ENCODE data around the gene LHFPL3. TPM values are rescaled to one million over a fixed set of nuclear protein-coding genes. Genes with fewer than 3 reads are reported as not detected.

The LHFPL3 gene
- total RNA-seq, 4 donors from 2014 or later = not detected

- DNase-seq (no peak), ATAC-seq (no peak)
- Histone ChIP-seq H3K9me3 (no peaks in the 10 kb centered on the region), H3K27me3 (no peaks in the 10 kb centered on the region), H3K27ac (no peak overlapping the region), H3K4me1 (no peaks in the 10 kb centered on the region), H3K4me3 (no peak overlapping the region), H3K36me3 (no peaks in the 10 kb centered on the region)
- in situ Hi-C loops (cut with MboI; ENCODE audit: low sequenced_read_pairs in 4 of 4) (no loop called here), intact Hi-C loops (cut with DNase I; ENCODE audit: low total_unique reads) (no loop called here)
- TF ChIP-seq POLR2A (IDR thresholded peaks at IDR 0.05) = no peak
- TF ChIP-seq, protein P1, sequence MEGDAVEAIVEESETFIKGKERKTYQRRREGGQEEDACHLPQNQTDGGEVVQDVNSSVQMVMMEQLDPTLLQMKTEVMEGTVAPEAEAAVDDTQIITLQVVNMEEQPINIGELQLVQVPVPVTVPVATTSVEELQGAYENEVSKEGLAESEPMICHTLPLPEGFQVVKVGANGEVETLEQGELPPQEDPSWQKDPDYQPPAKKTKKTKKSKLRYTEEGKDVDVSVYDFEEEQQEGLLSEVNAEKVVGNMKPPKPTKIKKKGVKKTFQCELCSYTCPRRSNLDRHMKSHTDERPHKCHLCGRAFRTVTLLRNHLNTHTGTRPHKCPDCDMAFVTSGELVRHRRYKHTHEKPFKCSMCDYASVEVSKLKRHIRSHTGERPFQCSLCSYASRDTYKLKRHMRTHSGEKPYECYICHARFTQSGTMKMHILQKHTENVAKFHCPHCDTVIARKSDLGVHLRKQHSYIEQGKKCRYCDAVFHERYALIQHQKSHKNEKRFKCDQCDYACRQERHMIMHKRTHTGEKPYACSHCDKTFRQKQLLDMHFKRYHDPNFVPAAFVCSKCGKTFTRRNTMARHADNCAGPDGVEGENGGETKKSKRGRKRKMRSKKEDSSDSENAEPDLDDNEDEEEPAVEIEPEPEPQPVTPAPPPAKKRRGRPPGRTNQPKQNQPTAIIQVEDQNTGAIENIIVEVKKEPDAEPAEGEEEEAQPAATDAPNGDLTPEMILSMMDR (IDR thresholded peaks at IDR 0.05 in 4 of 5, conservative IDR thresholded peaks at IDR 0.05 in 1 of 5) = no peak
Observed at GRCh38 chr7:104805449-104806317, 477.3 kb downstream of the LHFPL3 start.

DNA sequence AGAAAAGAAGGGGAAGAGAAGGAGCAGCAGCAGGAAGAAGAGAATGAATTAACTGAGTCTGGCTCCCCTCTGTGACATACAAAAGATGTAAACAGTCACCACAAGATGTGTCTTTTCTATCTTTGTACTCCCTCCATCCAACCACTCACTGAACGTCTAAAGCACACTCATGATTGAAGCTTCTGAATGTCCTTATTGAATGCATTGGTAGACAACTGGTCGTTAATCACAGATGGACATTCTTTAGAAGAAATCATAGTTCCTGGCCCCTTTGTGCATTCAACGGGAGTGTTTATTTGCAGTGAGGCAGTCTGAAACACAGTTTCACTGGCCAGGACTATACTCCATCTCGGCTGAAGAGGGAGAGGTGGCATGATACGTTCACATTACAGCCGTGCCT, 479.3 kb downstream of the LHFPL3 start:
- Histone ChIP-seq H3K4me3 (no peak overlapping the region), H3K27me3 (no peaks in the 10 kb centered on the region), H3K27ac (no peak overlapping the region), H3K4me1 (no peaks in the 10 kb centered on the region), H3K36me3 (no peaks in the 10 kb centered on the region), H3K9me3 (no peaks in the 10 kb centered on the region)
- ATAC-seq (no peak), DNase-seq (no peak)
- TF ChIP-seq POLR2A (IDR thresholded peaks at IDR 0.05) = no peak
- TF ChIP-seq, protein P1 (IDR thresholded peaks at IDR 0.05 in 4 of 5, conservative IDR thresholded peaks at IDR 0.05 in 1 of 5) = no peak
- in situ Hi-C loops (cut with MboI; ENCODE audit: low sequenced_read_pairs in 4 of 4) = no loop called here
- intact Hi-C loops (cut with DNase I; ENCODE audit: low total_unique reads) = no loop called here

DNA sequence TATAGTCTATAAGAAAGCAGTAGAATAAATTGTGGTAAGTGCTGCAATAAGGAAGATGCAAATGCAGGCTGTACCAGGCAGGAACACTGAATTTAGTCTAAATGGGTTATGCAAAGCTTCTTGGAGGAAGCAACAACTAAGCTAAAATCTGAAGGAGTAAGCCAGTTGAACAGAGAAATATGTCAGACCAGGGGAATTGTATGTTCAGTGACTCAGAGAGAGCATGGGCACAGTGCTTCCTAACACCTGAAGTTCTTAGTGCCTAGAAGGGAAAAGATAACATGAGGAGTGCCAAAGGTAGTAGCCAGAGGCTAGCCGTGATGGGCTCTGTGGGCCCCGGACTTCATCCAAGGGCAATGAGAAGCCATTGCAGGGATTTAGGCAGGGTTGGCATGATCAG, 481.5 kb downstream of the LHFPL3 start:
- in situ Hi-C loops (cut with MboI; ENCODE audit: low sequenced_read_pairs in 4 of 4) = no loop called here
- Histone ChIP-seq H3K4me1 (no peaks in the 10 kb centered on the region), H3K9me3 (no peaks in the 10 kb centered on the region), H3K27ac (no peak overlapping the region), H3K4me3 (no peak overlapping the region), H3K36me3 (no peaks in the 10 kb centered on the region), H3K27me3 (no peaks in the 10 kb centered on the region)
- intact Hi-C loops (cut with DNase I; ENCODE audit: low total_unique reads) = no loop called here
- DNase-seq = no peak
- TF ChIP-seq, protein P1 (IDR thresholded peaks at IDR 0.05 in 4 of 5, conservative IDR thresholded peaks at IDR 0.05 in 1 of 5) = no peak
- no peak for TF ChIP-seq POLR2A (IDR thresholded peaks at IDR 0.05)
- no peak for ATAC-seq

GRCh38 chr7:104814126-104814525, 485.7 kb downstream of the LHFPL3 start:
- no peaks in the 10 kb centered on the region for H3K4me1 ChIP-seq
- in situ Hi-C loops (cut with MboI; ENCODE audit: low sequenced_read_pairs in 4 of 4) (no loop called here), intact Hi-C loops (cut with DNase I; ENCODE audit: low total_unique reads) (no loop called here)
- no peak for TF ChIP-seq POLR2A (IDR thresholded peaks at IDR 0.05)
- TF ChIP-seq, protein P1 (IDR thresholded peaks at IDR 0.05 in 4 of 5, conservative IDR thresholded peaks at IDR 0.05 in 1 of 5) = no peak
- H3K27ac ChIP-seq = no peak overlapping the region
- no peaks in the 10 kb centered on the region for H3K27me3 ChIP-seq
- H3K9me3 ChIP-seq = no peaks in the 10 kb centered on the region
- no peak for DNase-seq
- no peak overlapping the region for H3K4me3 ChIP-seq
- no peaks in the 10 kb centered on the region for H3K36me3 ChIP-seq
- ATAC-seq = no peak
